CMK (cell line): Measurements from ENCODE around the gene SDK2.
"Not testable (repeated sequence)": the region's sequence is repeated elsewhere in the genome, so short reads cannot be mapped to it uniquely, and the experiment has no call there.

Experiments
- DNase-seq: peaks from one replicate; pipeline ENCODE4 v3.0.0-alpha.2; 2010; ENCODE audit warnings: low read depth

Gene SDK2

GRCh38 chr17:73453494-73453893 is 190.8 kb downstream of the SDK2 start:
- DNase-seq, result not testable (repeated sequence)

GRCh38 chr17:73453090-73453489 is 191.2 kb downstream of the SDK2 start:
- DNase-seq, result no peak

GRCh38 chr17:73452009-73452408 is 192.2 kb downstream of the SDK2 start:
- DNase-seq, result no peak

GRCh38 chr17:73447319-73447718 is 196.9 kb downstream of the SDK2 start:
- no peak for DNase-seq

- no peak for DNase-seq
These were observed 197.6 kb downstream of the SDK2 start for GRCh38 chr17:73446617-73447016.

- DNase-seq, result no peak
These were observed 198.8 kb downstream of the SDK2 start for GRCh38 chr17:73445466-73445865.

- no peak for DNase-seq
These were observed 200.2 kb downstream of the SDK2 start for GRCh38 chr17:73444021-73444420.

GRCh38 chr17:73439597-73439996 is 204.6 kb downstream of the SDK2 start:
- no peak for DNase-seq

- no peak for DNase-seq
These were observed 206.4 kb downstream of the SDK2 start for GRCh38 chr17:73437826-73438225.

- no peak for DNase-seq
These were observed 207.3 kb downstream of the SDK2 start for GRCh38 chr17:73436954-73437353.

- DNase-seq, result no peak
These were observed 208.8 kb downstream of the SDK2 start for GRCh38 chr17:73435412-73435811.

- no peak for DNase-seq
These were observed 210.1 kb downstream of the SDK2 start for GRCh38 chr17:73434154-73434553.

- DNase-seq, result no peak
These were observed 210.7 kb downstream of the SDK2 start for GRCh38 chr17:73433501-73433900.

- DNase-seq, result no peak
These were observed 211.5 kb downstream of the SDK2 start for GRCh38 chr17:73432624-73433190.

- no peak for DNase-seq
These were observed 212.6 kb downstream of the SDK2 start for GRCh38 chr17:73431401-73432205.

- no peak for DNase-seq
These were observed 213.4 kb downstream of the SDK2 start for GRCh38 chr17:73430848-73431247.

- DNase-seq, result no peak
These were observed 214.0 kb downstream of the SDK2 start for GRCh38 chr17:73430165-73430680.

- peak; percentile 51 for DNase-seq
These were observed 214.6 kb downstream of the SDK2 start for GRCh38 chr17:73429440-73430164.

GRCh38 chr17:73427198-73427597 is 217.0 kb downstream of the SDK2 start:
- no peak for DNase-seq

- no peak for DNase-seq
These were observed 219.7 kb downstream of the SDK2 start for GRCh38 chr17:73424571-73424970.

GRCh38 chr17:73423806-73424205 is 220.4 kb downstream of the SDK2 start:
- no peak for DNase-seq

- DNase-seq, result no peak
These were observed 221.0 kb downstream of the SDK2 start for GRCh38 chr17:73423159-73423715.

- no peak for DNase-seq
These were observed 222.1 kb downstream of the SDK2 start for GRCh38 chr17:73422121-73422520.
